ENCODE results near the gene MCOLN3. TPM values are rescaled to one million over a fixed set of nuclear protein-coding genes. Genes with fewer than 3 reads are reported as not detected.

Gene MCOLN3
- total RNA-seq, 1 donor from 2014 or later = 0.47 TPM

- H3K9me3 Mint-ChIP-seq = no peaks in the 10 kb centered on the region
- H3K27ac Mint-ChIP-seq = no peak overlapping the region
- H4K20me1 ChIP-seq (ENCODE audit: low read depth) = no peaks in the 10 kb centered on the region
- peaks cover 2% of the 10 kb centered on the region for H3K27me3 Mint-ChIP-seq (ENCODE audit: insufficient read depth, low read depth)
- no peak overlapping the region for H3K4me3 Mint-ChIP-seq
- H3K4me1 Mint-ChIP-seq = no peaks in the 10 kb centered on the region
- no peak overlapping the region for H2AFZ ChIP-seq (replicated peaks)
- H3K79me2 ChIP-seq (ENCODE audit: low read depth) = no peaks in the 10 kb centered on the region
- H3K9ac ChIP-seq = no peak overlapping the region
- no peaks in the 10 kb centered on the region for H3K36me3 ChIP-seq
- no peaks in the 10 kb centered on the region for H3K36me3 Mint-ChIP-seq
- H3K4me1 ChIP-seq = no peaks in the 10 kb centered on the region
- H3K27me3 ChIP-seq = no peaks in the 10 kb centered on the region
- H3K4me3 ChIP-seq = no peak overlapping the region
- TF ChIP-seq EZH2 (IDR thresholded peaks at IDR 0.05) = no peak
- TF ChIP-seq CTCF (IDR thresholded peaks at IDR 0.05) = no peak
- no peak for TF ChIP-seq EZH2phosphoT487 (IDR thresholded peaks at IDR 0.05)
- H3K9me3 ChIP-seq (ENCODE audit: low read depth) = no peaks in the 10 kb centered on the region
- H3F3A ChIP-seq (ENCODE audit: low read depth) = no peaks in the 10 kb centered on the region
- H3K4me2 ChIP-seq = no peak overlapping the region
- DNase-seq (ENCODE audit: low spot score) = no peak
- no peak overlapping the region for H3K27ac ChIP-seq
Observed at GRCh38 chr1:85087659-85088407, 39.5 kb upstream of the MCOLN3 start.

GRCh38 chr1:85085417-85085816 lies 37.1 kb upstream of the MCOLN3 start:
- H4K20me1 ChIP-seq (ENCODE audit: low read depth) = no peaks in the 10 kb centered on the region
- Mint-ChIP-seq H3K27me3 (ENCODE audit: insufficient read depth, low read depth) (no peaks in the 10 kb centered on the region), H3K36me3 (no peaks in the 10 kb centered on the region), H3K9me3 (no peaks in the 10 kb centered on the region), H3K27ac (no peak overlapping the region), H3K4me1 (no peaks in the 10 kb centered on the region), H3K4me3 (no peak overlapping the region)
- no peak for TF ChIP-seq CTCF (IDR thresholded peaks at IDR 0.05)
- no peak for TF ChIP-seq EZH2 (IDR thresholded peaks at IDR 0.05)
- no peak for TF ChIP-seq EZH2phosphoT487 (IDR thresholded peaks at IDR 0.05)
- H3K4me3 ChIP-seq = no peak overlapping the region
- no peaks in the 10 kb centered on the region for H3K9me3 ChIP-seq (ENCODE audit: low read depth)
- H2AFZ ChIP-seq (replicated peaks) = no peak overlapping the region
- H3K9ac ChIP-seq = no peak overlapping the region
- no peaks in the 10 kb centered on the region for H3K27me3 ChIP-seq
- H3K79me2 ChIP-seq (ENCODE audit: low read depth) = no peaks in the 10 kb centered on the region
- DNase-seq (ENCODE audit: low spot score) = no peak
- no peaks in the 10 kb centered on the region for H3F3A ChIP-seq (ENCODE audit: low read depth)
- no peaks in the 10 kb centered on the region for H3K36me3 ChIP-seq
- no peak overlapping the region for H3K4me2 ChIP-seq
- no peak overlapping the region for H3K27ac ChIP-seq
- no peaks in the 10 kb centered on the region for H3K4me1 ChIP-seq

GRCh38 chr1:85078903-85079302 lies 30.6 kb upstream of the MCOLN3 start:
- no peak overlapping the region for H3K27ac ChIP-seq
- no peaks in the 10 kb centered on the region for H3K79me2 ChIP-seq (ENCODE audit: low read depth)
- H3K9ac ChIP-seq = no peak overlapping the region
- H4K20me1 ChIP-seq (ENCODE audit: low read depth) = no peaks in the 10 kb centered on the region
- H3K4me1 ChIP-seq = no peaks in the 10 kb centered on the region
- peak; percentile 23 for TF ChIP-seq CTCF (IDR thresholded peaks at IDR 0.05)
- no peak for TF ChIP-seq EZH2 (IDR thresholded peaks at IDR 0.05)
- no peaks in the 10 kb centered on the region for H3K9me3 ChIP-seq (ENCODE audit: low read depth)
- H2AFZ ChIP-seq (replicated peaks) = no peak overlapping the region
- Mint-ChIP-seq H3K4me3 (no peak overlapping the region), H3K27me3 (ENCODE audit: insufficient read depth, low read depth) (peaks cover 4% of the 10 kb centered on the region), H3K4me1 (no peaks in the 10 kb centered on the region), H3K36me3 (no peaks in the 10 kb centered on the region), H3K27ac (no peak overlapping the region), H3K9me3 (peaks cover 2% of the 10 kb centered on the region)
- H3K4me2 ChIP-seq = no peak overlapping the region
- peak; percentile 27 for DNase-seq (ENCODE audit: low spot score)
- no peaks in the 10 kb centered on the region for H3K36me3 ChIP-seq
- no peak overlapping the region for H3K4me3 ChIP-seq
- H3F3A ChIP-seq (ENCODE audit: low read depth) = no peaks in the 10 kb centered on the region
- no peaks in the 10 kb centered on the region for H3K27me3 ChIP-seq

All from neural progenitor cell (in vitro differentiated cells).